HL-60/S4 (cell line): Measurements from ENCODE around the gene DHRS4L2.
"Not testable (repeated sequence)": the region's sequence is repeated elsewhere in the genome, so short reads cannot be mapped to it uniquely, and the experiment has no call there.

ENCODE experiments used
- in situ Hi-C: fragments of 300-500 bp; cut with MboI; formaldehyde crosslinking; loops from 2 replicates; pipeline ENCODE4 v1.14.3; 2022; ENCODE audit warnings: low sequenced_read_pairs

DHRS4L2 gene

DNA sequence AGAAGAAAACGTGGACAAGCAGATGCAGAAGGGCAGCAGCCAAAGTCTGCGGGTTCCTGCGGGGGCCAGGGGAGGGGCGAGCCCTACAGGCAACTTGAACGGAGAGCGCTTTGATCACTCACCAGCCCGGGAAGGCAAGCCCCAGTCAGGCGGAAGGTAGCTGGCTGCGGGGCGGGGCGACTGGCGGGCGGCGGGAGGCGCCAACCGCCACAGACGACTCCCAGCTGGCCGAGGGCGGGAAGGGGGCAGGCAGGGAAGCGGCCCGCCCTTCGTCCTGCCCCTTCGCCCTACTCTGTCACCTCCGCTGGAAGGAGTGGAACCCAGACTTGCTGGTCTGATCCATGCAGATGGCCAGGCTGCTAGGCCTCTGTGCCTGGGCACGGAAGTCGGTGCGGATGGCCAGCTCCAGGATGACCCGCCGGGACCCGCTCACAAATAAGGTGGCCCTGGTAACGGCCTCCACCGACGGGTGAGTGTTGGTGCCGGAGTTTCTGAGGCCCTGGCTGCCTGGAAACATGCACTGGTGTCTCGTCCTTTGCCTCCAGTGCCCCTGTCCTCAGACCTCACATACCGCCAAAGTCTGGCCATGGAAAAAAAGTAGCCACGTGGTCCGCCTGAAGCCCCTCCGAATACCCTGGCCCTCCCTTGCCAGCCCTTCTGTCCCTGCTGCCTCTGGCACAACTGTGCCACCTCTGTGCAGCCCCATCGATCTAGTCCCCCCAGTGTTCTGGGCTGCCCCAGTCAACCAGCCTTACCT, at the start of gene DHRS4L2:
DHRS4L2 (plus strand) TSS at position 323 of the 757 bp plus-strand sequence; CDS start at position 342, 19 bp downstream.
- in situ Hi-C loops: not testable (repeated sequence)

DNA sequence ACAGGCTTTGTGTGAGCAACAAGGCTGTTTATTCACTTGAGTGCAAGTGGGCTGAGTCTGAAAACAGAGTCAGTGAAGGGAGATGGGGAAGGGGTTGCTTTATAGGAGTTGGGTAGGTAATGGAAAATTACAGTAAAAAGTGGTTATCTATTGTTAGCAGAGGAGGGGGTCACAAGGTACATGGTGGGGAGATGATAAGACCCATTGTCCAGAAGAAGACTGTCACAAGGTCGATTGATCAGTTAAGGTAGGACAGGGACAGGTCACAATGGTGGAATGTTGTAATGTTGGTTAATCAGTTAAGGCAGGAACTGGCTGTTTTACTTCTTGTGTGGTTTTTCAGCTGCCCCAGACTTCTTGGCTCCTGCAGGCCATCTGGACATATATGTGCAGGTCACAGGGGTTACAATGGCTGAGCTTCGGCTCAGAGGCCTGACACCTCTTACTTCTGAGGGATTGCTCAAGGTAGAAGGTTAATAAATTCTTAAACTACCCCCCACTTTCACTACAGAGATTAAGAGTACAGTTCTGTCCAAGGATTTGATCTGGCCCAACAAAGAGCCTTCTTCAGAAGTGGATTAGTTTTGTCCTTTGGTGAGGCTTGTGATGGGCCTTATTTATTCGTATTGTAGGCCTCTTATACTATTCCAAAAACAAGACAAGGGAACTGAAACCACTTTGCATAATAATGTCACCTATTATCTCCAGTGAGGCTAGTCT, 49.0 kb upstream of the DHRS4L2 start:
- in situ Hi-C loops: no loop called here

DNA sequence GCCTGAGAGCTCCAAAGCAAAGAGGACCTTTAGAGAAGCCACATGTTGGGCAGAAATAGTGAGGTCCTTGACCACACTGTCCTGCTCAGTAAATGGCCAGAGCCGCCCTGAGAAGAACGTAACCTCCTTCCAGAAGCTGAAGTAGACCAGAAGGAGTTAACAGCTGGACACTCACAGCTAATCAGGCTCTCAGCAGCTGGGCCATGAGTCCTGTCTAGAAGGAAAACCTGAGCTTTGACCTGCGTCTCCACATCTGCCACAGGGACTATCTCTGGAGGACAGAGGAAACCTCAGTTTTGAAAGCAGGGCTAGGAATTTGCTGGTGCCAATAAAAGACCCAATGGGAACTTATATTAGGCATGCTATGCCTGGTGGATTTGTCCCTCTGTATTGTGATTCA, 47.5 kb upstream of the DHRS4L2 start:
- in situ Hi-C loops: no loop called here

DNA sequence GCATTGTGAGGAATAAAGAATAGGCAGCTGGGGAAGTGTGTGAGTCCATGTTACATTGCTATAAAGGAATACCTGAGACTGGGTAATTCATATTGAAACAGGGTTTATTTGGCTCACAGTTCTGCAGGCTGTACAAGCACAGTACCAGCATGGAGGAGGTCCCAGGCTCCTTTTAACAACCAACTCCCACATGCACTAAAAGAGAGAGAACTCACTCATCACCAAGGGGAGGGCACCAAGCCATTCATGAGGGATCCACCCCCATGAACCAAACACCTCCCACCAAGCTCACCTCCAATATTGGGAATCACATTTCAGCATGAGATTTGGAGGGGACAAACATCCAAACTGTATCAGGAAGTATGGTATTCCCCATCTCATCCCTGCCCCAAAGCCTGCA, 47.1 kb upstream of the DHRS4L2 start:
- in situ Hi-C loops: no loop called here

DNA sequence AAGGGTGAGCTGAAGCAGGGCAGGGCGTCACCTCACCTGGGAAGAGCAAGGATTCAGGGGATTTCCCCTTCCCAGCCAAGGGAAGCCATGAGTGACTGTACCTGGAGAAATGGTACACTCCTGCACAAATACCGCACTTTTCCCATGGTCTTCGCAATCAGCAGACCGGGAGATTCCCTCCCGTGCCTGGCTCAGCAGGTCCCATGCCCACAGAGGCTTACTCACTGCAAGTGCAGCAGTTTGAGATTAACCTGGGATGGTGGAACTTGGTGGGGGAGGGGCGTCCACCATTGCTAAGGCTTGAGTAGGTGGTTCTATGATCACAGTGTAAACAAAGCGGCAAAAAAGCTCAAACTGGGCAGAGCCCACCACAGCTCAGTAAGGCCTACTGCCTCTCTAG, 46.1 kb upstream of the DHRS4L2 start:
- in situ Hi-C loops: no loop called here

DNA sequence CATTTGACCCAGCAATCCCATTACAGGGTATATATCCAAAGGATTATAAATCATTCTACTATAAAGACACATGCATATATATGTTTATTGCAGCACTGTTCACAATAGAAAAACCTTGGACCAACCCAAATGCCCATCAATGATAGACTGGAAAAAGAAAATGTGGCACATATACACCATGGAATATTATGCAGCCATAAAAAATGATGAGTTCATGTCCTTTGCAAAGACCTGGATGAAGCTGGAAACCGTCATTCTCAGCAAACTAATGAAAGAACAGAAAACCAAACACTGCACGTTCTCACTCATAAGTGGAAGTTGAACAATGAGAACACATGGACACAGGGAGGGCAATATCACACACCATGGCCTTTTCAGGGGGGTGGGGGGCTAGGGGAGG, 39.7 kb upstream of the DHRS4L2 start:
- in situ Hi-C loops: not testable (repeated sequence)

DNA sequence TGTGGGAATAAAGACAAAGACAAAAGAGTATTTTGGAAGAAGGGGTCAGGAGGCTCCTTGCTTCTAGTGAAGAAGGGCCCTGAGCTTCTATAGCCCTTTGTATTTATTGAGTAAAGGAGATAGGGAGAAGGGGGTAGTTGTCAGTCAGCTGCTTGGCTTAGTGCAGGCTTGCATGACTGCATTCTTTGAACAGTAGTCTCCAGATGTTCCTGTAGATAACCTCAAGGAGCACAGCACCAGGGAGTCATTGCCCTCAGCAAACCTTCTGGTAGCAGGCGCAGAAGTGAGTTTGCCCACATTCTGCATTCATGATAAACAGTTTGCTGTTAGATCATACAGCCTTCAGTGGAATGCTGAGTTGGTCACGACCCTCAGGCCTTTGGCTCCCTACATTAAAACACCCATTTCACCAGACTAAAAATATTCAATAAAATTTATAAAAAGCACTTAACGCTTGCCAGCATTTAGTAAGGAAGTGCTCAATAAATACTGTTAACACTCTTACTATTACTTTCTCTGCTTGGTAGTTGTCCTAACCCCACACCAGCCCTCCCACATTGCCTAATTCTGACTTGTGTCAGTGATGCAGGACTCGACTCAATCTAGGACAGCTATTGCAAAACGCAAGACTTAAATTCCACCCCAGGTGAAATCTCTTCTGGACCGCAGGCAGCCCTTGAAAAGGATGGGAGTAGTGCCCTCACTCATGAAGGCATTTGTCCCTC, 38.2 kb upstream of the DHRS4L2 start:
- in situ Hi-C loops: no loop called here

DNA sequence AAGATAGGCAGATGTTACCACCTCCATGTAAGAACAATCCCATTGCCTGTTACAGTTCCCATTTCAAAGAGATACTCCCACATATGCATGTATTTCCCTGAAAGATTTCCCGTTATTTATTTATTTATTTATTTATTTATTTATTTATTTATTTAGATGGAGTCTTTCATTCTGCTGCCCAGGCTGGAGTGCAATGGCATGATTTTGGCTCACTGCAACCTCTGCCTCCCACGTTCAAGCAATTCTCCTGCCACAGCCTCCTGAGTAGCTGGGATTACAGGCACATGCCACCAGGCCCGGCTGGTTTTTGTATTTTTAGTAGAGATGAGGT, 37.6 kb upstream of the DHRS4L2 start:
- in situ Hi-C loops: not testable (repeated sequence)

DNA sequence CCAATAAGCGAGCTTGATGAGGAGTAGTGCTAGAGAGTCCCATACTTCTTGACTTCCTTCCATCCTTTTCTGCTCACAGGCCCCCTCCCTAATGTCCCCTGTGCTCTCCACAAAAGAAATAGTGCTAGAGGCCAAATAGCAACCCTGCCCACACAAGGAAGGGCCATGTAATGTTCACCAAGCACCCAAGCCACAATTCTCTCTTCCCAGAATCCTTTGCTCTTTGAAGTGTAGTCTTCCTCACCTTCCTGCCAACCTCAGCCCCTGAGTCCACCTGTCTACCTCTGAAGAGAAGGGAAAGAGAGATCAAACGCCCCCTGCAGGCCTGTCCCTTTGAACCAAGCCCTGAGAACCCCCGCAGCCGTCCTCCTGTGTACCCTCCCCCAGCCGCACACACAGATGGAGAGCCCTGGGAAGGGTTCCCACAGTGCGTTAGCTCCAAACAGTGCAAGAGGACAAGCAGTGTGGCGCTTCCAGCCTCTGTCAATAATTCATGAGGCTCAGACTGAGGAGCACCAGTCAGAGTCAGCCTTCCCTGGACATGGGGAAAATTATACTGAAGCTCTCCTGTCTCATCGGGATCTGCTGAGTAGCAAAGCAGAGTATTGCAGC, 37.0 kb upstream of the DHRS4L2 start:
- in situ Hi-C loops: no loop called here

DNA sequence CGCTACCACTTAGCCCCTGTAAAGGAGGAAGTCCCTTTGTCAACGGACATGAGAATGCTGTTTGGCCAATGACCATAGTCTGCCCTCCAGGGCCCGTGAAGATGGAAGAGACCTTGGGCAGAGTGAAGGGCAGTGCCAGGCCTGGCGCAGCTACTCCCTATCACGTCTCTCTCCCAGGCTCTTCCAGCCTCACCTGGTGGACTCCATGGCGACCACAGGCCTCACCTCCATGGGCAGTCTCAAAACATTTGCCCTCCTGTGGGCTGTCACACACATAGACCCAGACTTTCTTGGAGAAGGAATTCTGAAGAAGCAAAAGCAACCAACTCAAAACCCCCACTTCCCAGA, 35.6 kb upstream of the DHRS4L2 start:
- in situ Hi-C loops: not testable (repeated sequence)

DNA sequence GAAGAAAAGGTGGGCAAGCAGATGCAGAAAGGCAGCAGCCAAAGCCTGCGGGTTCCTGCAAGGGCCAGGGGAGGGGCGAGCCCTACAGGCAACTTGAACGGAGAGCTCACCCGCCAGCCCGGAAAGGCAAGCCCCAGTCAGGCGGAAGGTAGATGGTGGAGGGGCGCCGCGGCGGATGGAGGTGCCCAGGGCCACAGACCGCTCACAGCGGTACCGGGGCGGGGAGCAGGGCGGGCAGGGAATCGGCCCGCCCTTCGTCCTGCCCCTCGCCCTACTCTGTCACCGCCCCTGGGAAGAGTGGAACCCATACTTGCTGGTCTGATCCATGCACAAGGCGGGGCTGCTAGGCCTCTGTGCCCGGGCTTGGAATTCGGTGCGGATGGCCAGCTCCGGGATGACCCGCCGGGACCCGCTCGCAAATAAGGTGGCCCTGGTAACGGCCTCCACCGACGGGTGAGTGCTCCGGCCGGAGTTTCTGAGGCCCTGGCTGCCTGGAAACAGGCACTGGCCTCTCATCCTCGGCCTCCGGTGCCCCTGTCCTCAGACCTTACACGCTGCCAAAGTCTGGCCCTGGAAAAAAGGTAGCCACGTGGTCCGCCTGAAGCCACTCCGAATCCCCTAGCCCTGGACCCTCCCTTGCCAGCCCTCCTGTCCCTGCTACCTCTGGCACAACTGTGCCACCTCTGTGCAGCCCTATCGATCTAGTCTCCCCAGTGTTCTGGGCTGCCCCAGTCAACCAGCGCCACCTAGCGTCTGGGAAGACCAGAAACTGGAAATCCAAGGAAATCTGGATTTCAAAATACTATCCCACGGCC, 35.1 kb upstream of the DHRS4L2 start, which contains the start of gene DHRS4:
DHRS4 (plus strand) TSS at position 307 of the 815 bp plus-strand sequence; CDS start at position 326, 19 bp downstream.
- in situ Hi-C loops: no loop called here

DNA sequence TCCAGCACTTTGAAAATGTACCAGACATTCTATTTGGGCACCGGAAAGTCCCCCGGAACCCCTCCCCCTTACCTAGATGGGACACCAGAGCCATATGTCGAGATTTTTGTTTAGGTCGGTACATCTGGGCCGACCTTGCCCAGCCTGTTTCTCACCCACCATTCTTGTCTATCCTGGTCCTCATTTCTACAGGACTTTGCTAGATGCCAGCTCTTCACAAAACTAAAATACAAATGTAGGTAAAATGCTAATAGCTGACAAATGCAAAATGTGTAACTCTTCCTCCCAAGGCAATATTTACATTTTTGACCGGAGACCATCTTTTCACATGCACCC, 34.5 kb upstream of the DHRS4L2 start:
- in situ Hi-C loops: not testable (repeated sequence)

DNA sequence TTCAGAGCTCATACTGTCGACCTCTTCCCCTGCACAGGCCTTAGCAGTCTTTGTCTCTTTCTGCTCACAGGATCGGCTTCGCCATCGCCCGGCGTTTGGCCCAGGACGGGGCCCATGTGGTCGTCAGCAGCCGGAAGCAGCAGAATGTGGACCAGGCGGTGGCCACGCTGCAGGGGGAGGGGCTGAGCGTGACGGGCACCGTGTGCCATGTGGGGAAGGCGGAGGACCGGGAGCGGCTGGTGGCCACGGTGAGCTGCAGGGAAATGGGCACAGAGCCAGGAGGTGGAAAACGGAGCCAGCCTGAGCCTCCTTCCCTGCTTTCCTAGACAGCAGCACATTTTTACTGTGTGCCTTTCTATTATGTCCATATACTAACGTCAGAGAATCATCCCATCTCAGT, 33.8 kb upstream of the DHRS4L2 start:
- in situ Hi-C loops: not testable (repeated sequence)

DNA sequence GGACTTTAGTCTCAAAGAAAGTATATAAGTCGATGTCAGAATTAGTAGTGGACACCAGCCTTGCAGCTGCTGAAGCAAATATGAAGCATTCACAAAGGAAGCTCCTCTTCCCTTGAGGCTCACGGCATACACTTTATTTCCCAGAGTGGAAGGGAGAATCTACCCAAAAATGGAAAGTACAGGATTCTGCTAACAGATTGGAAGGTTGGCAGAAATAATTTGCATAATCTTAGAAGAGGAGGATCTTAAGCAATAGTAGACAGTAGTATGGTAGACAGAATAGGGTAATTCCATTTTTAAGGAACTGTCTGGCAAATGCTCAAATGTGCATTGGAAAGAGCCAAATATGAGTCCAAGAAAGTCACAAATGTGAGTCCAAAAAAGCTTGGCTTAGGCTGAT, 32.9 kb upstream of the DHRS4L2 start:
- in situ Hi-C loops: not testable (repeated sequence)

DNA sequence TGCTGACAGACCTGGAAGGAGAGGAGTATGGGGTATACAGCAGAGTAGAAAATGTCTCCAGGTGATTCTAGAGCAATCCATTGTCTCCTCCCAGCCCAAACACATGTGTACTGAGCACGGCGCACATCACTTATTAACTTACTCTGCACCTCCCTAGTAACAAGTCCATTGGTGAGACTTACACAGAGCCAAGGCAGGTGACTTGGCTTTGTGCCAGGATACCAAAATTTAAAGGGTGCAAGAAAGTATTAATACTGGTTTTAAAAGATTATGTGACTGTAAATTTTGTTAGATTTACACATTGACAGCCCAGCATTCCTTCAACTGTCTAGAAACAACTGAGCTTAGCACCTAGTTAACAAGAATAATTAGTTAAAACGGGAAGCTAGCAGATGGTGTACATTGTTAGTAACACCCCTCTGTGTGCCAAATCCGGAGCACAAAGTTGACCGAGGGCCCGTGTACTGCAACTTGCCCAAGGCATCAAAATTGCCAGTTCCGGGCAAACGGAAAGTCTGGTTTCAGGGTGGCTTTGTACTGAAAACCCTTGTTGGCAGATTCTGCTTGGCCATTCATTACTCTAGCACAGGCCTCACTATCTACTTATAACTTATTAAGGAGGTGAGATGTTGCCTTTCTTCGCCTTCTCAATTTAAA, 30.7 kb upstream of the DHRS4L2 start:
- in situ Hi-C loops: not testable (repeated sequence)

DNA sequence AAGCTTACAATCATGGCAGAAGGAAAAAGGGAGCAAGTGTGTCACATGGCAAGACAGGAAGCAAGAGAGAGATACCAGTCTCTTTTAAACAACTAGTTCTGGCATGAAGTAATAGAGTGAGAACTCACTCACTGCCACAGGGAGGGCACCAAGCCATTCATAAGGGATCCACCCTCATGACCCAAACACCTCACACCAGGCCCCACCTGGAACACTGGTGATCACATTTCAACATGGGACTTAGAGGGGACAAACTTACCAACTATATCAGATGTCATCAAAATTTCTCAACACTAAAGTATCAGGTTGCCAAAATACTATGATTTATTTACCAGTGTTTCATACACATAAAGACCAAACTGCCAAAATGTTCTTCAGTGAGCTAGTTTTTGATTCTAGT, 27.8 kb upstream of the DHRS4L2 start:
- in situ Hi-C loops: not testable (repeated sequence)

DNA sequence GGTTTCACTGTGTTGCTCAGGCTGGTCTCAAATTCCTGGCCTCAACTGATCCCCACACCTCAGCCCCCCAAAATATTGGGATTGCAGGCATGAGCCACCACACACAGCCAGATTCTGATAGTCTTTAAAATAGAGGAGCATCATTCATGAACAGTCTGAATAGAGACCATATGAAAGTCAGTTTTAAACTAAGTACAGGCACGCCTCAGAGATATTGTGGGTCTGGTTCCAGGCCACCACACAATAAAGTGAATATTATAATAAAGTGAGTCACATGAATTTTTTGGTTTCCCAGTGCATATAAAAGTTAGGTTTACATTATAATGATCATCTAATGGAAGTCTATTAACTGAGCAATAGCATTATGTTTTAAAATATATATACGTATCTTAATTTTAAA, 27.0 kb upstream of the DHRS4L2 start:
- in situ Hi-C loops: not testable (repeated sequence)

DNA sequence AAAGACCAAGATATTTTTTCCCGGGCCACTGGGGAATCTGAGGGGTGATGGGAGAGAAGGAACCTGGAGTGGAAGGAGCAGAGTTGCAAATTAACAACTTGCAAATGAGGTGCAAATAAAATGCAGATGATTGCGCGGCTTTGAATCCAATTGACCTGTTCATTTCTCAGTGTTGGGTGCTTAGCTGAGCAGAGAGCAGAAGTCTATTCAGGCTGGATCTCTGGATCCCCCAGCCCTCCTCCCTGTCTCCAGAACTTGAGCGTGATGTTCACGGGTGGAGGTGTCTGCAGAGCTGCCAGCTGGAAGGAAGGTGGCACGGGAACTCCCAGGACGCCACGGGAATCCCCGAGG, 19.6 kb upstream of the DHRS4L2 start:
- in situ Hi-C loops: not testable (repeated sequence)

DNA sequence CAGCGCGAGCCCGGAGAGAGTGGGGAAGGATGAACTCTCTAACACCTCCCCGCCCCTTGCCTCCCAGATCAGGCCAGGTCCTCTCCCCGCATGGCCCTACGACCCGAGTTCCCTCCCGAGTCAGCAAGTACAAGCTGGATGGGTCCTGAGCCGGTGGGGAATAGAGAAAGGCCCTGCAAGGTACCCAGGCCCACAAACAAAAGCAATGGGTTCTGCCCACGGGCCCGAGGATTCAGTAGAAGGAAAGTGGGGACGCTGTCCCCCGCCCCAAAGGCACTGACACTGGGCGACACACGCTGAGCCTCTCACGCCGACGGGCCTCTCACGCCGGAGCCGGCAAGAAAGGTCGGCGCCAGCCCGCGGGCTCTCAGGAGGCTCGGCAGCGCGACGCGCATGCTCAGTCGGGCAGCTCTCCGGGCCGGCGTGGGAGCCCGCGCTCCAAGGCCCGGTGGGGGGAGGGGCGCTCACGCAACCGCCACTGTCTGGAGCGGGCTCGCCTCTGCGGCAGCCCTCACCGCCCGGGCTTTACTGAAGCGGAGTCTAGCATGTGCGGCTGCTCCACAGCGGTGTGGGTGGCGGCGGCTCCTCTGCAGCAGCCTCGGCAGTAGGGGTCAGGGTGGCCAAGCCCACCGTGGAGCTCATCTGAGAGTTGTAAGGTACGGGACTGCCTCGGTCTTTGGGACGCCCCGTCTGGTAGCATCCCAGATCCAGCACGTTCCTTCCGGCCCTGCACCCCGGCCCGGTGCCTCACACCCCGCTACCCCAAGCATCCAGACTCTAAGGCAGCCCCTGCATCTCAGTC, 19.0 kb upstream of the DHRS4L2 start:
- in situ Hi-C loops: loop anchor here (5.0 kb wide), 1 partner anchor 48 kb away; no protein-coding TSS in a partner anchor
